Fibroblast of pulmonary artery (primary cell): Measurements from ENCODE around the gene MICU1.

Source experiments
- DNase-seq: peaks from one replicate; pipeline ENCODE4 v3.0.0-alpha.2; 2010; ENCODE audit warnings: low read depth
- H3K4me3 ChIP-seq: replicated peaks from 2 replicates; pipeline ENCODE4 v1.5.1; 2011; ENCODE audit warnings: low read depth, mild to moderate bottlenecking, control low read depth, low read length, moderate library complexity
- CTCF ChIP-seq: IDR thresholded peaks from 2 replicates; pipeline ENCODE4 v1.5.1; 2011; ENCODE audit warnings: mild to moderate bottlenecking, control low read depth, low read length, inconsistent platforms; ENCODE audit errors: missing control alignments

The MICU1 gene

GRCh38 chr10:72588266-72588665, 37.6 kb downstream of the MICU1 start:
- no peak overlapping the region for H3K4me3 ChIP-seq
- no peak for TF ChIP-seq CTCF
- peak; percentile 17 for DNase-seq

- no peak for DNase-seq
- TF ChIP-seq CTCF: no peak
- no peak overlapping the region for H3K4me3 ChIP-seq
Measured at GRCh38 chr10:72587568-72587967, 38.3 kb downstream of the MICU1 start.

- no peak overlapping the region for H3K4me3 ChIP-seq
- TF ChIP-seq CTCF: no peak
- DNase-seq: no peak
Measured at GRCh38 chr10:72574636-72575035, 51.2 kb downstream of the MICU1 start.

- TF ChIP-seq CTCF: no peak
- DNase-seq: no peak
- H3K4me3 ChIP-seq: no peak overlapping the region
Measured at GRCh38 chr10:72573079-72573478, 52.8 kb downstream of the MICU1 start.

GRCh38 chr10:72567889-72568640, 57.8 kb downstream of the MICU1 start:
- peak; percentile 14 for DNase-seq
- H3K4me3 ChIP-seq: no peak overlapping the region
- TF ChIP-seq CTCF: peak; percentile 30

- no peak overlapping the region for H3K4me3 ChIP-seq
- peak; percentile 13 for DNase-seq
- TF ChIP-seq CTCF: no peak
Measured at GRCh38 chr10:72567421-72567820, 58.5 kb downstream of the MICU1 start.

GRCh38 chr10:72564596-72564995, 61.3 kb downstream of the MICU1 start:
- TF ChIP-seq CTCF: no peak
- peak; percentile 56 for DNase-seq
- no peak overlapping the region for H3K4me3 ChIP-seq
